ENCODE measurements around the gene SORCS3.

The SORCS3 gene

GRCh38 chr10:105195831-105196230 lies 554.7 kb downstream of the SORCS3 start:
- DNase-seq (ENCODE audit: low read depth) = no peak
- no peak overlapping the region for H3K4me3 ChIP-seq (ENCODE audit: low read depth, low read length)

GRCh38 chr10:105197598-105198364 lies 556.7 kb downstream of the SORCS3 start:
- no peak overlapping the region for H3K4me3 ChIP-seq (ENCODE audit: low read depth, low read length)
- TF ChIP-seq CTCF (IDR thresholded peaks at IDR 0.05; ENCODE audit: low read depth, low read length) (no peak), MYC (IDR thresholded peaks at IDR 0.05; ENCODE audit: low read depth, low read length) (no peak), POLR2A (IDR thresholded peaks at IDR 0.05; ENCODE audit: extremely low read depth, insufficient read length) (no peak), MAX (IDR thresholded peaks at IDR 0.05; ENCODE audit: low read depth, low read length) (no peak)
- no peak for DNase-seq (ENCODE audit: low read depth)

More at GRCh38 chr10:105195831-105196230, 554.7 kb downstream of the SORCS3 start:
- TF ChIP-seq POLR2A (IDR thresholded peaks at IDR 0.05; ENCODE audit: extremely low read depth, insufficient read length) (no peak), MAX (IDR thresholded peaks at IDR 0.05; ENCODE audit: low read depth, low read length) (no peak), MYC (IDR thresholded peaks at IDR 0.05; ENCODE audit: low read depth, low read length) (no peak), CTCF (IDR thresholded peaks at IDR 0.05; ENCODE audit: low read depth, low read length) (no peak)

- no peak overlapping the region for H3K4me3 ChIP-seq (ENCODE audit: low read depth, low read length)
- DNase-seq (ENCODE audit: low read depth) = no peak
- no peak for TF ChIP-seq MAX (IDR thresholded peaks at IDR 0.05; ENCODE audit: low read depth, low read length)
- TF ChIP-seq POLR2A (IDR thresholded peaks at IDR 0.05; ENCODE audit: extremely low read depth, insufficient read length) = no peak
- no peak for TF ChIP-seq CTCF (IDR thresholded peaks at IDR 0.05; ENCODE audit: low read depth, low read length)
- no peak for TF ChIP-seq MYC (IDR thresholded peaks at IDR 0.05; ENCODE audit: low read depth, low read length)
Observed at GRCh38 chr10:105206616-105207015, 565.5 kb downstream of the SORCS3 start.

- DNase-seq (ENCODE audit: low read depth) = no peak
- no peak for TF ChIP-seq POLR2A (IDR thresholded peaks at IDR 0.05; ENCODE audit: extremely low read depth, insufficient read length)
- TF ChIP-seq MAX (IDR thresholded peaks at IDR 0.05; ENCODE audit: low read depth, low read length) = no peak
- TF ChIP-seq CTCF (IDR thresholded peaks at IDR 0.05; ENCODE audit: low read depth, low read length) = no peak
- no peak for TF ChIP-seq MYC (IDR thresholded peaks at IDR 0.05; ENCODE audit: low read depth, low read length)
- H3K4me3 ChIP-seq (ENCODE audit: low read depth, low read length) = no peak overlapping the region
Observed at GRCh38 chr10:105207476-105207995, 566.4 kb downstream of the SORCS3 start.

GRCh38 chr10:105210546-105210945 lies 569.5 kb downstream of the SORCS3 start:
- TF ChIP-seq CTCF (IDR thresholded peaks at IDR 0.05; ENCODE audit: low read depth, low read length) (no peak), MAX (IDR thresholded peaks at IDR 0.05; ENCODE audit: low read depth, low read length) (no peak), POLR2A (IDR thresholded peaks at IDR 0.05; ENCODE audit: extremely low read depth, insufficient read length) (no peak)
- no peak for DNase-seq (ENCODE audit: low read depth)
- H3K4me3 ChIP-seq (ENCODE audit: low read depth, low read length) = no peak overlapping the region
